GM12801 (cell line): ENCODE measurements around the gene TRMT2B.

Source experiments
- TF ChIP-seq, protein P1 (sequence below): IDR thresholded peaks from one replicate; pipeline ENCODE4 v1.5.1; 2011; ENCODE audit warnings: control low read depth; ENCODE audit not compliant: insufficient read length; ENCODE audit errors: extremely low read depth

TRMT2B gene

DNA sequence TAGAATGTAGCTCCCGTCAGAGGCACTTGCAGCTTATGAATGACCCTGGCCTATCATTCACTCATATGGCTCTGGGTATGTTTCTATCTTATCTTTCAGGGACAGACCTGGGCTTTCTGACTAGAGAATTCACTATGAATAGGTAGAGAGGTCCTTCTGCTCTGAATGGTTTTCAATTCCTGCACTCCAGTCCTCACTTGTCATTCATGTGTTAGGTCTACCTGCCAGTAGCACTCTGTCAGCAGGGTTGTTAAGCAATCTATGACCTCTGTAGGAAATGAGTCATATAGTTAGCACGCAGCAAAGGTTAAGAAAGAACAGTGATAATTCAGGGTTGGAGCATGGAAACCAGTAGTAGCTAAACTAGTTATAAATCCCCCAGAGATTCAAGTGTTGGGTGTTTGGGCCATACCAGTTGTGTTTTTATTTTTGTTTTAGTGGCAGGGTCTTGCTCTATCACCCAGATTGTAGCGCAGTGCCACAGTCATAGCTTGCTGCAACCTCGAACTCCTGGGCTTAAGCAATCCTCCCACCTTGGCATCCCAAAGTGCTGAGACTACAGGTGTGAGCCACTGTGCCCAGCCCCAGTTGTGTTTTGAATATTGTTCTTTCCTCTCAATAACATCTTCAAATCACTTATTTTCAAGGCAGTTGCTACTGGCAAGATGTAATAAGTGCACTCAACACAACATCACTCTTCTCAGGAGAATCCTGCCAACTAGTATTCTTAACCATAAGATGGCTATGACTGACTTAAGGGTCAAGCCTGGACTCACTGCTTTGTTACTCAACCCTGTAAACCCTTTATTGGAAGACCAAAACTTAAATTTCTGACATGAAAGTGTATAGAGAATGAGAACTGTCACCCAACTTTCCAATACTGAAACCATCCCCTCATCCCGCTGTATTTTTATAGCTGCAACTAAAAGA is 57.3 kb downstream of the TRMT2B start:
- TF ChIP-seq, protein P1, sequence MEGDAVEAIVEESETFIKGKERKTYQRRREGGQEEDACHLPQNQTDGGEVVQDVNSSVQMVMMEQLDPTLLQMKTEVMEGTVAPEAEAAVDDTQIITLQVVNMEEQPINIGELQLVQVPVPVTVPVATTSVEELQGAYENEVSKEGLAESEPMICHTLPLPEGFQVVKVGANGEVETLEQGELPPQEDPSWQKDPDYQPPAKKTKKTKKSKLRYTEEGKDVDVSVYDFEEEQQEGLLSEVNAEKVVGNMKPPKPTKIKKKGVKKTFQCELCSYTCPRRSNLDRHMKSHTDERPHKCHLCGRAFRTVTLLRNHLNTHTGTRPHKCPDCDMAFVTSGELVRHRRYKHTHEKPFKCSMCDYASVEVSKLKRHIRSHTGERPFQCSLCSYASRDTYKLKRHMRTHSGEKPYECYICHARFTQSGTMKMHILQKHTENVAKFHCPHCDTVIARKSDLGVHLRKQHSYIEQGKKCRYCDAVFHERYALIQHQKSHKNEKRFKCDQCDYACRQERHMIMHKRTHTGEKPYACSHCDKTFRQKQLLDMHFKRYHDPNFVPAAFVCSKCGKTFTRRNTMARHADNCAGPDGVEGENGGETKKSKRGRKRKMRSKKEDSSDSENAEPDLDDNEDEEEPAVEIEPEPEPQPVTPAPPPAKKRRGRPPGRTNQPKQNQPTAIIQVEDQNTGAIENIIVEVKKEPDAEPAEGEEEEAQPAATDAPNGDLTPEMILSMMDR: no peak

DNA sequence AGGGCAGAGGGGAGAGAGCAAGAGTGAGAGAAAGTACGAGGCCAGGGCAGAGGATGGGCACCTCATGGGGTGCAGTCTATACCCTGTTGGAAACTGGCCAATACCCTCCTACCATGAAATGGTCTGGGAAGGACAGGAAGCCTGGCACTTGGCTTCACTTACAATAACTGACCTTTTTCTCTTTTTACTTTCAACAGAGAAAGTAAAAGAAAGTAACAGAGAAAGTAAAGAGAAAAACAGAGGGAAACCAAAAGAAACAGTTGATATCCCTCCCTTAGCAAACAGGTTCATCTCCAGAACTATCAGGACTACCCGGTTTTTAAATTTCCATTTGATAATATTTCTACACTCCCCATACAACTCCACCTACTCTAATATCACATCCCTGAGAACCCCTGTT is 61.8 kb downstream of the TRMT2B start:
- TF ChIP-seq, protein P1: no peak

DNA sequence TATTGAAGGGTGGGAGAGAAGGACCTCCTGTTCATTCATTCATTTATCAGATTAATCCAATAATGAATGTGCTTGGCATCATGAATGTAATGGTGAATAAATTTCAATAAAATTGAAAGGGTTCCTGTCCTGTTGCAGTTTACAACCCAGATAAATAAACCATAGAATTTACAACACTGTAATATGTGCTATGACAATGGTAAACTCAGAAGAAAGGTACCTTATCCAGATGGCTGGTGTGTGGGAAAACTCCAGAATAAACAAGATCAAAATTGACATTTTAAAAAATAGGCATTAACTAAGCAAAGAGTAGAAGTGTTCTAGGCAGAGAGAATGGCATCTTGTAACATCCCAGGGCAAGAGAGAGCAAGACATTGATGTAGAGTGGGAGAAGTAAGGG is 67.1 kb downstream of the TRMT2B start:
- TF ChIP-seq, protein P1: no peak

DNA sequence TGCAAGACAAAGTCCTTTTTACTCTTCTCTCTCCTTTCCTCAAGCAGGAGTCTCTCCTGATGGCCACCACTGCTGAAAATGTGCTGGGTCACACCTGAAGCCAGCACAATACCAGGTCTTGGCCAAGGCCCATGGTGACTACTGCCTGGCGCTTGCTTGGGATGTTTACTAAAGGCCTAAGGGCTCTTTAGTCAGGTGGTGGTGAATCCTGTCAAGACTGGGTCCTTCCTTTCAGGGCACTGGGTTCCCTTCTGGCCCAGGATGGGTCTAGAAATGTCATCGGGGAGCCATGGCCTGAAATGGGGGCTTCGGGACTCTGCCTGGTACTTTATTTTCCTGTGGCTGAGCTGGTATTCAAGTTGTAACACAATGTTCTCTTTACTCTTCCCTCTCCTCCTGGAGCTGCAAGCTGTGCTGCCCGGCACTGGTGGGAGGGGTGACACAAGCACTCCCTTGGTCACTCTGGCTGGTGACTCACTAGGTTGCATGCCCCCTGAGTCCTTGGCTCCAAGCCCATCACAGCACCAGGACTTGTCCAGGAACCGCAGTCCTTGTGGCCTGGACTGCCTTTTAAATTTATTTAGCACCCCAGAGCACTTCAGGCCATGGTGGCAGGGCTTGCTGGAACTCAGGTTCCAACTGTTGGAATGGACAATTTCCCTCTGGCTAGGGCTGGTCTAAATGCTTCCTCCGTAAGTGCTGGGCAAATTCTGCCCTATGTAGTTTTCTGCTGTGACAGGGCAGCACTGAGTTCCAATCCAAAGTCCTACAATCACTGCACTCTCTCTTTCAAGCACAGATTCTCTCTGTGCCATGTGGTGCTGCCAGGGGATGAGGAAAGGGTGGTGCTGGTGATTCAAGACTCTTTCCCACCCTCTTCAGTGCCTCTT is 71.1 kb downstream of the TRMT2B start:
- TF ChIP-seq, protein P1: no peak

DNA sequence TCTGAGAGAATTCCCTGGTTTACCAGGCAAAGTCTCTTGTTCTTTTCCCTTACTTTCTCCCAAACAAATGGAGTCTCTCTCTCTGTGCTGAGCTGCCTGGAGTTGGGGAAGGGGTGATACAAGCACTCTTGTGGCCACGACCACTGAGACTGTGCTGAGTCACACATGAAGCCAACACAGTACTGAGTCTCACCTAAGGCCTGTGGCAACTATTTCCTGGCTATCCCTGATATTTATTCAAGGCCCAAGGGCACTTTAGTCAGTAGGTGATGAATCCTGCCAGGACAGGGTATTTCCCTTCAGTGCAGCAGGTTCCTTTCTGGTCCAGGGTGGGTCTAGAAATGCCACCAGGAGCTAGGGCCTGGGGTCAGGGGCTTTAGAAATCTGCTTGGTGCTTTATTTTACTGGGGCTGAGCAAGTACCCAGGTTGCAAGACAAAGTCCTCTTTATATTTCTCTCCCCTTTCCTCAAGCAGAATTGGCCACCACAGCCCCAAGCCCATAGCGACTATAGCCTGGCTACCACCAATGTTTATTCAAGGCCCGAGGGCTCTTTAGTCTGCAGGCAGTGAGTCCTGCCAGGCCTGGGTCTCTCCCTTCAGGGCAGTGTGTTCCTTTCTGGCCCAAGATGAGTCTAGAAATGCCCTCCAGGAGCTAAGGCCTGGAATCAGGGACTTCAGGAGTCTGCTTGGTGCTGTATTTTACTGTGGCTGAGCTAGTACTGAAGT is 71.9 kb downstream of the TRMT2B start:
- TF ChIP-seq, protein P1: no peak

DNA sequence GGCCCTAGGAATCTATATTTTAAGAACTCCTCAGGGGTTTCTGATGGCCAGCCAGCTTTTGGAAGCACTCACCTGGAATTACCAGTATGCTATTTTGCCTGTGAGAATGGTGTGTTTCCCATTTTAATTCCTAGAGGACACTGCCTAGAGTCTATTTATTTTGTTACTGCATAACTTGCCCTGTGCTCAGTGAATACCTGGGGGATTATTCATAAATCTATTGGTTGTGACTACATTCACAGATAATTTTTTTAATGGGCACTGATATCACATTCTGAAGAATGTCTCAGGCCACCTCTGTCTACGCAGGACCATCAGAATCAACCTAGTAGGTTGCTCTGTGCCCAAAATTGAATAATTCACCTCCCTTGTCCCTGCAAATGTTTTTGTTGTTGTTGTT is 75.7 kb downstream of the TRMT2B start:
- TF ChIP-seq, protein P1: no peak

DNA sequence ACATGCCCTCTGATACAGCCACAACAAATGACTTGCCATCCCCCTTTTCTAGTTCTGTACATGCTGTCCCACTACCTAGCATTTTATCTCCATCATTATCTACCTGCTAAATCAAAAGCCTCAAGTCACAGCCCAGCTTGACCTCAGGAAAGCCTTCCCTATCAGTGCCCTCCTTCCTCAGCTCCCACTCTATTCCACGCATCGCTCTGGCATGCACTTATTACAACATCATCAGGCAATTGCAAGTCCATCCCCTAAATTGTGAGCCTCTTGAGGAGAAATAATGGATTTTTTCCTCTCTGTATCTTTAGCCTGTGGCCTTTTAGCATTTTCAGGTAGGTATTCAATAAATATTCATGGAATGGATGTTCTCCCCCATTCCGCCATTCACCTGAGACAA is 76.7 kb downstream of the TRMT2B start:
- TF ChIP-seq, protein P1: no peak
